GM12892 (cell line): Measurements from ENCODE around the gene PTTG1IP.

Source experiments
- POLR2A ChIP-seq: IDR thresholded peaks from 2 replicates; pipeline ENCODE4 v1.6.1; 2011; ENCODE audit warnings: low read depth, low read length, control low read depth
- POLR2AphosphoS5 ChIP-seq: IDR thresholded peaks from 2 replicates; pipeline ENCODE4 v1.6.1; 2011; ENCODE audit warnings: low read depth, low read length, control low read depth
- TAF1 ChIP-seq: IDR thresholded peaks from 2 replicates; pipeline ENCODE4 v1.6.1; 2011; ENCODE audit warnings: low read depth, mild to moderate bottlenecking, control low read depth, low read length, borderline replicate concordance

- TF ChIP-seq POLR2A: no peak; the same call in 1 of the 2 replicates
- no peak for TF ChIP-seq POLR2AphosphoS5
- TF ChIP-seq TAF1: no peak
Measured at GRCh38 chr21:44911068-44911383, 37.5 kb upstream of the PTTG1IP start.
